Medulla oblongata (tissue), 1 donor: ENCODE measurements around the gene WNT1.

Experiments used
- DNase-seq: peaks from one replicate; pipeline ENCODE4 v3.0.0-alpha.2; 2015; ENCODE audit errors: extremely low spot score

Gene WNT1

DNA sequence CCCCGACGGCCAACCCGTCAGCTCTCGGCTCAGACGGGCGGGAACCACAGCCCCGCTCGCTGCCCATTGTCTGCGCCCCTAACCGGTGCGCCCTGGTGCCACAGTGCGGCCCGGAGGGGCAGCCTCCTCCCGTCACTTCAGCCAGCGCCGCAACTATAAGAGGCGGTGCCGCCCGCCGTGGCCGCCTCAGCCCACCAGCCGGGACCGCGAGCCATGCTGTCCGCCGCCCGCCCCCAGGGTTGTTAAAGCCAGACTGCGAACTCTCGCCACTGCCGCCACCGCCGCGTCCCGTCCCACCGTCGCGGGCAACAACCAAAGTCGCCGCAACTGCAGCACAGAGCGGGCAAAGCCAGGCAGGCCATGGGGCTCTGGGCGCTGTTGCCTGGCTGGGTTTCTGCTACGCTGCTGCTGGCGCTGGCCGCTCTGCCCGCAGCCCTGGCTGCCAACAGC is at the start of gene WNT1:
Gene WNT1 (plus strand): TSS at position 32 of the 450 bp plus-strand sequence. CDS start 329 bp downstream, at position 361.
- DNase-seq, result no peak

DNA sequence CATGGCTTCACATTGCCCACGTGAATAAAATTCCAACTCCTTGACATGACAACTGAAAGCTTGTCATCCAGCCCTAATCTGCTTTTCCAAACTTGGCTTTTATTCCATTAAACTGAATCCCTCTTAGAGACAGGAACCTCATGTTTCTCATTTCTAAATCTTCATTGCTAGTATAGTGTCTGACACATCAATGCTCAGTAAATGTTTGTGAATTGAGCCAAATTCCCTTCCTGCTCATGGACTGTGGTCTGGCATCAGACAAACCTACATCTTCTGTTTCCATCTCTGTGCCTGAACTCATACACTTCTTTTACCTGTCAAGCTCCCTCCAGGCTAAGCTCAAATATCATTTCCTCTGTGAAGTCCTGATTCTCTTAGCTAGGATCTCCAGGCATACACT is 48.6 kb upstream of the WNT1 start:
- no peak for DNase-seq

DNA sequence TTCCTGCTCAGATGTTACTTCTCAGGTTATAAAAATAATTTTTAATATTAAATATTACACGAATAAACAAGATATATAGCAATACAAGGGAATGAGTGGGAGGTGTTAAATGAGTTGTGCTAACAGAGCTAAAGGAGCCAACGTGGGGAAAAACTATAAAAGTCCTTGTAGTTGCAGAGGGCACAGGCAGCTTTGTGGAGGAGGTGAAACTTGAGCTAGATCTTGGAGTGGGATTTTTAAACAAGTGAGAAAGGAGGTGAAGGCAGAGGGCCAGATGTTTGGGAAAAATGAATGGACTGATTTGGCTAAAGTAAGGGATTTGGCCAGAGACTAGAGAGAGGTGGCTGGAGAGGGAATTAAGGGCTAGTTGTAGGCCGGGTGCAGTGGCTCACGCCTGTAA is 47.6 kb upstream of the WNT1 start:
- no peak for DNase-seq

- DNase-seq, result no peak
Observed at GRCh38 chr12:48932878-48933277, 45.2 kb upstream of the WNT1 start.

- DNase-seq, result no peak
Observed at GRCh38 chr12:48933664-48934311, 44.3 kb upstream of the WNT1 start.

DNA sequence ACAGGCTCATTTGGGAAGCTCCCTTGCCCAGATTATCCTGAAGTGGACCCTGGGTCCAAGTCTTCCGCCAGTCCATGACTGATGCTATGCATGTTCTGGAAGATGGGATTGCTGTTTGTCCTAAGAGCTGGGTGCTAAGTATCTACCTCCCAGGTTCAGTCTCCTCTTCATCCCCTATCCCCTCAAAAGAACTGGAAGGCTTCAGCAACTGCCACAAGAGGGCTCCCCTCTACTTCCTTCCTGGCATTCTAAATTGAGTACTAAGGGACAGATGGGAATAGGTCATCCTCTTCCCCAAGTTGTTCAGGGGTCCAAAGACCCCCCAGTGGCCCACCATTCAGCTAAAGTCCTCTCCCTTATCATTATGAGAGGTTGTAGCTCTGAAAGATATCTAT is 43.8 kb upstream of the WNT1 start:
- no peak for DNase-seq

GRCh38 chr12:48936379-48936979 is 41.6 kb upstream of the WNT1 start:
- peak; percentile 69 for DNase-seq

DNA sequence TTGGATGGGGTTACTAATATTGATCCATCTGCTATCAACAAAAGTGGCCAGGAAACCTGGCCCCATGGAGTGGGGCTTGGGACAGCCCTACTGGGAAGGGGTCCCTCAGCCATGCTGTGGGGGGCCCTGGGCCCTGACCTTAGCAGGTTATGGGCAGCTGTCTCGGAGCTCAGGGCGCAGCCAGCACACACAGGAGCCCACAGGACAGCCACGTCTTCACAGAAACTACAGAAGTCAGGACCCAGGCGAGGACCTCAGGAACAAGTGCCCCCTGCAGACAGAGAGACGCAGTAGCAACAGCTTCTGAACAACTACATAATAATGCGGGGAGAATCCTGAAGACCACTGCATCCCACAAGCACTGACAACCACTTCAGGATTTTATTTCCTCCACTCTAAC is 41.0 kb upstream of the WNT1 start:
- no peak for DNase-seq

- DNase-seq, result no peak
Observed at GRCh38 chr12:48938805-48939204, 39.3 kb upstream of the WNT1 start.

- DNase-seq, result no peak
Observed at GRCh38 chr12:48940181-48940580, 37.9 kb upstream of the WNT1 start.

DNA sequence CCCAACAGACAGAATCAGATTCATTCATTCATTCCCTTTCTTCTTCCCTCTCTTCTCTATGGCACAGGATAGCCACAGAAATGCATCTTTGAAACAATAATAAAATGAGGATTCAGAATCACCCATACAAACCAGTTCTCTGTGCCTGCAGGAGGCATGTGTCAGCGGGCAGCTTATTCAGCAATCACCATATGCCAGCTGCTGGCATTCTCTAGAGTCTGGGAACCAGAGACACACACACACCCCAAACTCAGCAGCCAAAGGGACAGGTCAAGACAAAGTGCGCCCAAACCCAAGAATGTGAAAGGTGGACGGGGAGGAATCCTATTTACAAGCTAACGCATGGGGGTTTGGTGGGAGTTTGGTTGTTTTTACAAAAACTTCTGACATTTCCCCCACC is 34.9 kb upstream of the WNT1 start:
- no peak for DNase-seq

DNA sequence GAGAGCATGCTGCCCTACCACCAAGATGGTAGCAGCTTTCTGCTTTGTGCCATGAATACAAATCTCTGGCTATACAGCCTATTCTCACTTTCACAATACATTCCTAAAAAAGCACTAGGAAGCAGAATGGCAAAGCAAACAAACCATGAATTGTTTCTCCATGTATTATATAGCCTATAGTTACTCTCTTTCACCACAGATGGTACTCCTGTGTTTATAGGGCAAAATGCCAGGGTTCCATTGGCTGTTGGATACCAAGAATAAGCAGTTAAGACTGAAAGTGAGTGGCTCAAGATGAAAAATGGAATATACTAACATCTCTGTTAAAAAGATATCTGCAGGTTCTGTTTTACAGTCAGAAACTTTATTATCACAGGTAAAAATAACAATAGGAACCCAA is 31.9 kb upstream of the WNT1 start:
- no peak for DNase-seq

GRCh38 chr12:48946943-48947342 is 31.2 kb upstream of the WNT1 start:
- no peak for DNase-seq

DNA sequence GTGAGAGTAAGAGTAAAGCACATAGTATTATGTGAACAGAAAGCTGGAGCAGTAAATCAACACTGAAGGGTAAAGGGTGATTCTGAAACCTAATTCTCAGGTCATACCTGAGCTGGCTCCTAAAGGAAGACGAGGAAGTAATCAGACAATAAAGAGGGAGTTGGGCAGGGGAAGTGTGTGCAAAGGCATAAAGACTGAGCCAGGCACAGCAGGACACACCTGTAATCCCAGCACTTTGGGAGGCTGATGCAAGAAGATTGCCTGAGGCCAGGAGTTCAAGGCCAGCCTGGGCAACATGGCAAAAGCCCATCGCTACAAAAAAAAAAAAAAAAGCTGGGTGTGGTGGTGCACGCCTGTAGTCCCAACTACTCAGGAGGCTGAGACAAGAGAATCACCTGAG is 30.4 kb upstream of the WNT1 start:
- no peak for DNase-seq

DNA sequence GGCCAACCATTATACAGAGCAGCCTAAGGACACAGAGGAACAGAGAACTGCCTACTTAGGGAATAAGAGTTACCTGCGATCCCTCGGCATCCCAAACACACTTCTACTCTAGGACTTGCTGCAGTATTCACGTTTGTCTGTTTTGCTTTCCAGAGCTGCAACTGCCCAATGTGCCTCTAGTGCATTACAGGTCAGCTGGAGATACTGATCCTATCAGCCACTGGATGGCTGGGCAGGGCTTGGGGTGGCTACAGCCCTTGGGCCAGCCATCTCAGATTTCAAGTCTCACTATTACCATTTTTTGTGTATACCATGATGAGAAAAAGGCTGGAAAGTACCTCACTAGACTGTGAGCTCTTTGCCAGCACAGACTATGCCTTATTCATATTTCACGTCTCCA is 25.4 kb upstream of the WNT1 start:
- no peak for DNase-seq

DNA sequence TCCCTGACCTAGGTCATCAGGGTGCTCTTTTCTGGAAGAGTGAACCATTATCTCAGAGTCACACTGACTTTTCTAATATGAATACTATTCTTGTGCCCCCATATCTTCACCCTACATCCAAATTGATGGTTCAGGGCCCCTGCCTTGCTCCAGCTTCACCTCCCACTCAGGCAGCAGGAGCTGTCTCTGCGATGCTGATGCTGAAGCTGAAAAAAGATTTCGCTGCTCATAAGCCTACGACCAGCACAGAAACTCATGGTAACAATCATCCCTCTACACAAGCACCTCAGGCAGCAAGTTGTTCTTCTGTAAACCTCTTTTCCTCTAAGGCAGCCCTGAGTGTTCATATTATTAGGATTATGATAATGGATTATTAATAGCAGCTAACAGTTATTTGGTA is 24.1 kb upstream of the WNT1 start:
- DNase-seq, result no peak

DNA sequence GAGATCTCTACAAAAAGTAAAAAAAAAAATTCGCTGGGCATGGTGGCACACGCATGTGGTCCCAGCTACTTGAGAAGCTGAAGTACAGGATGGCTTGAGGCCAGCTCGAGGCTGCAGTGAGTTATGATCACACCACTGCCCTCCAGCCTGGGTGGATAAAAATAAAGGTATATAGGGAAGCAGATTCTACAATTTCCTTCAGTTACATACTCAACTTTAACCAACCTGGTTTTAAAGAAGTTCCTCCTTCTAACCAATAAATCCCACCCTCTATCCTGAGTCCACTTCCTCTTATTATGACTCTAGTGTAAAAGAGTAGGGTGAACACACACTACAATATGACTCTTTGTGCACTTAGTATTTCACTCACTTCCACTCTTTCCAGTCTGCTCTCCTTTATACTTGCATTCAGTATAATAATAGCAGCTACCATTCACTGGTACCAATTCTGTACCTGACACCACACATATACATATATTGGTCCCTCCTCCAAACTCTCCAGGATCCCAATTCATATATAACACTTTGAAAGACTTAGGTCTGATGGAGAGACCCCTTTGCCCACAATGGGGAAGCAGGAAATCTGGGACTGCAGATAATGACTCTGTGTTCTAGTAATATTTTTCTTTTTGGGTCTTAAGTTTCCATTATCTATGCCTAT is 23.2 kb upstream of the WNT1 start:
- peak; percentile 38 for DNase-seq

DNA sequence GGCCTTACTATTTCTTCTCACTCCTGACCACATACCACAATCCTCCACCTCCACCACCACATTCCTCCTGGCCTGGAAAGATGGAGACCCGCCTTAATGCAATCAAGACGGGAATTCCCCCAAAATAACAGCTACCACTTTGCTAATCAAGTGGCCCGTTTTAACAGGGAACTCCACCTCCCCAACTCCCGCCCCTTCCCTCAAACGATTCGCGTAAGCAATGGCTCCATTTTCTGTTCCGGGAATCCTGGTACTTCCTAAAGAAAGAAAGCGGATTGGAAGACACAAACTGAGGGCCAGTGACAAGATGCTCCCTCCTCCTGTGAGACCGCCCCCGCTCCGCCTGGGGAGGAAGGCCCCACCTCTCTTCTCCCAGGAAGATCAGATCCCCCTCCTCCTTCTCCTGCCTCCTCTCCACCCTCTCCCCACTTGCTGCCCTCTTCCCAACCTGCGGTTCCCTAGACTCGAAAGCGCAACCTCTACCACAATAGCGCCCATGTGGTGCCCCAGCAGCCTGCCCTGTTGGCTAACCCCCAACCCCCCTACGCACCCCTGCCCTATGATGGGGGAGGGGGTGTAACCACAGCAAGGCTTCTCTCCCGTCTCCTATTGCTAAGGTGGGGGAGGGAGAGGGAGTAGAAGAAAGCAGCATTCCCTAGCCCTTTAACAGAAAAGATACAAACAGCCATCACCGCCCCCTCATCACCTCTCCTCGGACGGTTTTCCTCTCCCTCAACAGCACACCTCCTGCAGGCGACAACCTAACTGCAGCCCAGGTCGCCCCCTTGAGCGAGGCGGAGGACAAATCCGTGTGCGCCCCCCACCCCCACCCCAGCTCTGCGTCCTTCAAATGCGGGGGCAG is 21.6 kb upstream of the WNT1 start:
- peak; percentile 89 for DNase-seq

GRCh38 chr12:48957141-48958048 is 20.7 kb upstream of the WNT1 start, which contains the start of gene ARF3:
Gene ARF3 (minus strand): TSS chr12:48957487. CDS start chr12:48941095, 16,392 bp downstream.
- peak; percentile 95 for DNase-seq

GRCh38 chr12:48958049-48958388 is 20.1 kb upstream of the WNT1 start:
- no peak for DNase-seq

GRCh38 chr12:48960834-48961233 is 17.3 kb upstream of the WNT1 start:
- no peak for DNase-seq
